HG03460 (cell line): ENCODE measurements around the gene LSP1.

ENCODE experiments used
- ATAC-seq: cut with Tn5 transposase; IDR thresholded peaks from one replicate; pipeline ENCODE4 v1.9.1; 2021; ENCODE audit not compliant: unreplicated experiment

LSP1 gene

GRCh38 chr11:1824221-1825038, 28.5 kb upstream of the LSP1 start:
- no peak for ATAC-seq

GRCh38 chr11:1825039-1825740, 27.7 kb upstream of the LSP1 start:
- ATAC-seq, result no peak

GRCh38 chr11:1825785-1826451, 27.0 kb upstream of the LSP1 start:
- ATAC-seq, result no peak

GRCh38 chr11:1826552-1827094, 26.3 kb upstream of the LSP1 start:
- no peak for ATAC-seq

GRCh38 chr11:1827095-1827813, 25.6 kb upstream of the LSP1 start:
- no peak for ATAC-seq

GRCh38 chr11:1827931-1828330, 25.0 kb upstream of the LSP1 start:
- no peak for ATAC-seq

GRCh38 chr11:1828542-1828941, 24.3 kb upstream of the LSP1 start:
- ATAC-seq, result no peak

- no peak for ATAC-seq
Measured at GRCh38 chr11:1829039-1829820, 23.7 kb upstream of the LSP1 start.

GRCh38 chr11:1830004-1830321, 22.9 kb upstream of the LSP1 start:
- ATAC-seq, result no peak

GRCh38 chr11:1830322-1831223, 22.3 kb upstream of the LSP1 start:
- no peak for ATAC-seq

- ATAC-seq, result no peak
Measured at GRCh38 chr11:1831338-1832210, 21.3 kb upstream of the LSP1 start.

- no peak for ATAC-seq
Measured at GRCh38 chr11:1832211-1832919, 20.5 kb upstream of the LSP1 start.

GRCh38 chr11:1832920-1833295, 20.0 kb upstream of the LSP1 start:
- no peak for ATAC-seq

- ATAC-seq, result no peak
Measured at GRCh38 chr11:1834062-1834610, 18.7 kb upstream of the LSP1 start.

GRCh38 chr11:1834779-1835670, 17.9 kb upstream of the LSP1 start, which contains the start of gene SYT8:
Gene SYT8, plus strand, starts transcription at chr11:1834990. Its CDS starts 116 bp downstream, at chr11:1835106.
- ATAC-seq, result no peak

- ATAC-seq, result no peak
Measured at GRCh38 chr11:1835671-1836010, 17.2 kb upstream of the LSP1 start.
